GM12878 (cell line): ENCODE data around the gene TFCP2. TPM values are rescaled to one million over a fixed set of nuclear protein-coding genes. Genes with fewer than 3 reads are reported as not detected.

Source experiments
- ATAC-seq: fragments of 200-7000 bp; cut with Tn5 transposase; 3 replicates; pipeline ENCODE4 v1.9.1; 2020; ENCODE audit warnings: mild to moderate bottlenecking, moderate library complexity
- BruUV-seq: library from RNA; stranded (reverse); fragments of 400-500 nt; replicated peaks from 2 replicates; lab custom pipeline; 2021; lab: Mats Ljungman, UMichigan
- CTCF ChIA-PET: fragments of 300-600 bp; sonication (Branson Sonifier 250); formaldehyde crosslinking; extraction: SDS; loops from one replicate; lab custom pipeline; 2021; ENCODE audit warnings: inconsistent platforms; lab: Yijun Ruan, JAX
- POLR2A ChIA-PET: fragments of 350-600 bp; formaldehyde crosslinking; extraction: SDS; loops from one replicate; lab custom pipeline; 2021; ENCODE audit warnings: inconsistent platforms; lab: Charles Lee
- RAD21 ChIA-PET: fragments of 300-600 bp; sonication (Branson Sonifier 250); formaldehyde crosslinking; loops from one replicate; lab custom pipeline; 2023; ENCODE audit warnings: antibody characterized with exemption; ENCODE audit not compliant: unreplicated experiment; lab: Charles Lee
- SMC1A ChIA-PET: fragments of 300-600 bp; sonication (Branson Sonifier 250); formaldehyde crosslinking; loops from one replicate; lab custom pipeline; 2023; ENCODE audit not compliant: unreplicated experiment, uncharacterized antibody; lab: Charles Lee
- DNase-seq: peaks from one replicate; pipeline ENCODE4 v3.0.0-alpha.2; 2011; ENCODE audit warnings: low read depth, low spot score
- FAIRE-seq: peaks from 3 replicates; lab custom pipeline; 2011; peaks lifted over from hg19 to GRCh38; lab: Jason Lieb, UNC
- H2AFZ ChIP-seq: 2 replicates; pipeline ENCODE4 v1.6.0; 2011; ENCODE audit warnings: low read depth, low read length, control low read depth; ENCODE audit not compliant: control insufficient read depth
- H3K27ac ChIP-seq: 2 replicates; pipeline ENCODE4 v1.5.1; 2011; ENCODE audit warnings: control low read depth; ENCODE audit not compliant: control insufficient read depth, insufficient read depth
- H3K27me3 ChIP-seq, 2 experiments: replicated peaks in 1 of 2; 2 replicates each; pipeline versions ENCODE4 v1.6.0 to v1.6.1; 2011; ENCODE audit warnings: low read length in 1 of 2; ENCODE audit not compliant: control insufficient read depth in 2 of 2, insufficient read depth in 2 of 2
- H3K36me3 ChIP-seq, 2 experiments: 2 replicates each; pipeline ENCODE4 v1.5.1; 2011; ENCODE audit warnings: low read length in 1 of 2; ENCODE audit not compliant: control insufficient read depth in 2 of 2, insufficient read depth in 2 of 2
- H3K4me1 ChIP-seq: 2 replicates; pipeline ENCODE4 v1.6.1; 2011; ENCODE audit warnings: mild to moderate bottlenecking, low read length, moderate library complexity, mixed read lengths; ENCODE audit not compliant: control insufficient read depth, insufficient read depth
- H3K4me2 ChIP-seq: 2 replicates; pipeline ENCODE4 v1.6.0; 2011; ENCODE audit warnings: control low read depth; ENCODE audit not compliant: control insufficient read depth, insufficient read depth
- H3K4me3 ChIP-seq: fragments of 200-600 bp; sonication (generic); 2 replicates; pipeline ENCODE4 v1.5.1; 2016
- H3K79me2 ChIP-seq: 2 replicates; pipeline ENCODE4 v1.6.0; 2011; ENCODE audit warnings: low read length; ENCODE audit not compliant: control insufficient read depth, insufficient read depth
- H3K9ac ChIP-seq: 2 replicates; pipeline ENCODE4 v1.8.0; 2011; ENCODE audit warnings: low read length, control low read depth, mixed read lengths; ENCODE audit not compliant: control insufficient read depth, insufficient read depth
- H3K9me3 ChIP-seq: replicated peaks from 3 replicates; pipeline ENCODE4 v1.5.1; 2011; ENCODE audit warnings: mild to moderate bottlenecking, low read length; ENCODE audit not compliant: control insufficient read depth, insufficient read depth
- H4K20me1 ChIP-seq: 2 replicates; pipeline ENCODE4 v1.6.0; 2011; ENCODE audit not compliant: control insufficient read depth, insufficient read depth
- ATF3 ChIP-seq: IDR thresholded peaks from 2 replicates; pipeline ENCODE4 v1.6.1; 2011; ENCODE audit warnings: low read depth, mild to moderate bottlenecking, low read length, moderate library complexity, borderline replicate concordance; ENCODE audit errors: extremely low read depth
- BHLHE40 ChIP-seq, 2 experiments: fragments of 450-650 bp in 1 of 2; IDR thresholded peaks; 2 replicates each; pipeline ENCODE4 v1.6.1; 2011 to 2017; ENCODE audit warnings: low read depth in 2 of 2, borderline replicate concordance in 1 of 2, improper control_type of control experiment in 1 of 2, low read length in 1 of 2, mild to moderate bottlenecking in 1 of 2
- CBX3 ChIP-seq: fragments of 200-600 bp; sonication (generic); IDR thresholded peaks from 2 replicates; pipeline ENCODE4 v1.6.1; 2016; ENCODE audit warnings: low read depth, borderline replicate concordance
- HDAC2 ChIP-seq: fragments of 200-600 bp; sonication (generic); IDR thresholded peaks from 2 replicates; pipeline ENCODE4 v1.6.1; 2017
- HDGF ChIP-seq: fragments of 450-650 bp; IDR thresholded peaks from 2 replicates; pipeline ENCODE4 v1.6.1; 2016; ENCODE audit warnings: antibody characterized with exemption
- KLF5 ChIP-seq: fragments of 450-650 bp; IDR thresholded peaks from 2 replicates; pipeline ENCODE4 v1.6.1; 2014; ENCODE audit warnings: mild to moderate bottlenecking; ENCODE audit not compliant: partially characterized antibody
- SREBF2 ChIP-seq: IDR thresholded peaks from 2 replicates; pipeline ENCODE4 v1.6.1; 2012; ENCODE audit warnings: mild to moderate bottlenecking, low read length
- TARDBP ChIP-seq: IDR thresholded peaks from 2 replicates; pipeline ENCODE4 v1.6.1; 2016; ENCODE audit warnings: borderline replicate concordance
- USF1 ChIP-seq: IDR thresholded peaks from 2 replicates; pipeline ENCODE4 v1.6.1; 2011; ENCODE audit warnings: borderline replicate concordance, low read depth, mild to moderate bottlenecking, moderate library complexity, mixed read lengths, low read length; ENCODE audit not compliant: insufficient read depth; ENCODE audit errors: extremely low read length
- ZNF217 ChIP-seq: fragments of 450-650 bp; IDR thresholded peaks from 2 replicates; pipeline ENCODE4 v1.6.1; 2017; ENCODE audit warnings: antibody characterized with exemption, mild to moderate bottlenecking
- WGBS: methylation state at CpG from one replicate; pipeline ENCODE4 v1.1.6; 2016; ENCODE audit warnings: low lambda C conversion rate; ENCODE audit not compliant: insufficient replicate concordance, insufficient coverage; ENCODE audit errors: missing lambda C conversion rate; 5-methylcytosine and 5-hydroxymethylcytosine counted together
- in situ Hi-C: fragments of 300-500 bp; cut with MboI; formaldehyde crosslinking; loops from 9 replicates; pipeline ENCODE4 v1.14.3; 2018; ENCODE audit warnings: mixed read lengths
- intact Hi-C: fragments of 100-400 bp; cut with micrococcal nuclease; formaldehyde crosslinking; loops from one replicate; pipeline ENCODE4 v1.14.2; 2022; ENCODE audit not compliant: unreplicated experiment
- polyA plus RNA-seq, 11 experiments: library from polyadenylated mRNA; depleted of rRNA in 4 of 11; unstranded in 6 of 11; stranded (reverse) in 5 of 11; fragments of >200 nt; fragmentation: Nextera tagmentation in 4 of 11; fragmentation: Illumina TruSeq in 1 of 11; extraction: Ambion mirVana in 4 of 11; extraction: Trizol in 1 of 11; gene quantifications; 1 replicate in 1 of 11; 2 replicates in 10 of 11; pipeline versions ENCODE4 v1.2.1 to v1.2.3, GENCODE V29; 2011 to 2016; ENCODE audit warnings: inconsistent platforms in 2 of 11, missing spikeins in 2 of 11, low read depth in 1 of 11
- total RNA-seq, 4 experiments: library from RNA; depleted of rRNA in 3 of 4; stranded (reverse); fragments of >200 nt in 3 of 4; fragmentation: Illumina TruSeq in 1 of 4; extraction: Trizol in 1 of 4; gene quantifications; 2 replicates each; pipeline versions ENCODE4 v1.2.1 to v1.2.3, GENCODE V29; 2013 to 2021
- TF ChIP-seq, protein P1 (sequence below): fragments of 150-350 bp; IDR thresholded peaks from 2 replicates; pipeline ENCODE4 v1.6.1; 2016; ENCODE audit warnings: low read depth, low read length

The TFCP2 gene
- total and polyA plus RNA-seq, 10 of the 15 experiments (the other 5 are each of a cell fraction or from before 2014, with no cell fraction given), result 5.8 to 29.7 (median 14.2) TPM

- TF ChIP-seq CBX3 (no peak), HDGF (no peak), HDAC2 (no peak)
Observed at GRCh38 chr12:51199366-51199945, 26.5 kb upstream of the TFCP2 start (continued).

DNA sequence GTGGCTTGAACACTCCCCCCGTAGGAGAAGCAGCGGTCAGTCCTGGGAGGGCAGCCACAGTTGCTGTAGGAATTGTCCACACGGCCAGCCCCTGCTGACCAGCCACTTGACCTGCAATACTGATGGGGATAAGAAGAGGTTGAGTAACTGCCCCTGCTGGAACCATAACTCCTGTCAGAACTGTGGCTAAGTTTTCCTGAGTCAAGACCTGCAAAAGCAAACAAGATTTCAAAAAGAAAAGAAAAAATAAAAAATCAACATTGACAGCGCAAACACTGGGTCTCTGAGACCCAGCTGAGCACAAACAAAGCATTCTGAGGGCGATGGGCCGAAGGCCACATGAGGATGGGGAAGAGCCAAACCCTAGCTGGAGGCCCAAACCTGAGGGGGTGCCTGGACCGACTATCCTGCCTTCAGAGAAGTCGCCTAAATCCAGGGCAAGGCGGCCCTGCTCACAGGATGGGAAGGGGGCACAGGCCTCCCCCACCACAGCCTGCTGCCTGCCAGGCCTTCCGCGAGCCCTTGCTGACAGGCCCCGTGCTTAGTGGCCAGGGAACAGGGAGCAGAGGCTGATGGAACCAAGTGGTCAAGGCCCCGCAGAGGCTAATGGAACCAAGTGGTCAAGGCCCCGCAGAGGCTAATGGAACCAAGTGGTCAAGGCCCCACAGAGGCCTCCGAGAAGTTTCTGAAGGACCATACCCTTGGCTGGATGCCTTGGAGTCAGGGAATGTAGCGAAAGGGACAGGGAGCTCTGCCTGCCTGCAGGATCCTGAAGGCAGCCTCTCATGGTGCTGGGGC is 25.8 kb upstream of the TFCP2 start:
- intact Hi-C loops (no loop called here), in situ Hi-C loops (no loop called here)
- WGBS, result 84% methylated on average over 14 of the region's 16 CpGs
- CTCF ChIA-PET, result no interaction called here
- SMC1A ChIA-PET, result no interaction called here
- POLR2A ChIA-PET, result no interaction called here
- no peak overlapping the region for H2AFZ ChIP-seq
- H3K27me3 ChIP-seq, result no peaks in the 10 kb centered on the region
- no peak for FAIRE-seq
- no peak for TF ChIP-seq TARDBP
- no peak for TF ChIP-seq KLF5
- no peak for TF ChIP-seq USF1
- TF ChIP-seq, protein P1, sequence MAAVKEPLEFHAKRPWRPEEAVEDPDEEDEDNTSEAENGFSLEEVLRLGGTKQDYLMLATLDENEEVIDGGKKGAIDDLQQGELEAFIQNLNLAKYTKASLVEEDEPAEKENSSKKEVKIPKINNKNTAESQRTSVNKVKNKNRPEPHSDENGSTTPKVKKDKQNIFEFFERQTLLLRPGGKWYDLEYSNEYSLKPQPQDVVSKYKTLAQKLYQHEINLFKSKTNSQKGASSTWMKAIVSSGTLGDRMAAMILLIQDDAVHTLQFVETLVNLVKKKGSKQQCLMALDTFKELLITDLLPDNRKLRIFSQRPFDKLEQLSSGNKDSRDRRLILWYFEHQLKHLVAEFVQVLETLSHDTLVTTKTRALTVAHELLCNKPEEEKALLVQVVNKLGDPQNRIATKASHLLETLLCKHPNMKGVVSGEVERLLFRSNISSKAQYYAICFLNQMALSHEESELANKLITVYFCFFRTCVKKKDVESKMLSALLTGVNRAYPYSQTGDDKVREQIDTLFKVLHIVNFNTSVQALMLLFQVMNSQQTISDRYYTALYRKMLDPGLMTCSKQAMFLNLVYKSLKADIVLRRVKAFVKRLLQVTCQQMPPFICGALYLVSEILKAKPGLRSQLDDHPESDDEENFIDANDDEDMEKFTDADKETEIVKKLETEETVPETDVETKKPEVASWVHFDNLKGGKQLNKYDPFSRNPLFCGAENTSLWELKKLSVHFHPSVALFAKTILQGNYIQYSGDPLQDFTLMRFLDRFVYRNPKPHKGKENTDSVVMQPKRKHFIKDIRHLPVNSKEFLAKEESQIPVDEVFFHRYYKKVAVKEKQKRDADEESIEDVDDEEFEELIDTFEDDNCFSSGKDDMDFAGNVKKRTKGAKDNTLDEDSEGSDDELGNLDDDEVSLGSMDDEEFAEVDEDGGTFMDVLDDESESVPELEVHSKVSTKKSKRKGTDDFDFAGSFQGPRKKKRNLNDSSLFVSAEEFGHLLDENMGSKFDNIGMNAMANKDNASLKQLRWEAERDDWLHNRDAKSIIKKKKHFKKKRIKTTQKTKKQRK, result no peak
- TF ChIP-seq ATF3, result no peak
- no peak for TF ChIP-seq SREBF2
- no peak for TF ChIP-seq ZNF217
- TF ChIP-seq BHLHE40 (IDR thresholded peaks at IDR 0.05; ENCODE audit: borderline replicate concordance in 1 of 2, low read depth in 2 of 2, low read length in 1 of 2), result no peak
- RAD21 ChIA-PET, result no interaction called here
- H3K4me3 ChIP-seq, result no peak overlapping the region
- H3K4me2 ChIP-seq, result no peak overlapping the region
- no peaks in the 10 kb centered on the region for H3K9me3 ChIP-seq
- BruUV-seq, result no TSS peak
- DNase-seq, result no peak
- no peak for ATAC-seq
- H3K9ac ChIP-seq, result no peak overlapping the region
- H3K27ac ChIP-seq, result no peak overlapping the region
- H3K4me1 ChIP-seq, result no peaks in the 10 kb centered on the region; the same call in 1 of the 2 replicates
- H3K79me2 ChIP-seq, result no peaks in the 10 kb centered on the region
- H4K20me1 ChIP-seq, result no peaks in the 10 kb centered on the region
- no peaks in the 10 kb centered on the region for H3K36me3 ChIP-seq
